Endodermal cell (in vitro differentiated cells): ENCODE measurements around the gene SDCCAG8. TPM values are rescaled to one million over a fixed set of nuclear protein-coding genes. Genes with fewer than 3 reads are reported as not detected.

Experiments used
- DNase-seq: peaks from one replicate; pipeline ENCODE4 v3.0.0-alpha.2; 2017
- H3K27ac ChIP-seq: 2 replicates; pipeline ENCODE4 v1.5.1; 2013; ENCODE audit warnings: mild to moderate bottlenecking, low read depth, low read length, moderate library complexity
- H3K27me3 ChIP-seq: 2 replicates; pipeline ENCODE4 v1.6.1; 2013; ENCODE audit warnings: mild to moderate bottlenecking, low read length, moderate library complexity; ENCODE audit not compliant: insufficient read depth, control insufficient read depth, poor library complexity, severe bottlenecking
- H3K36me3 ChIP-seq: 2 replicates; pipeline ENCODE4 v1.7.0; 2013; ENCODE audit warnings: mild to moderate bottlenecking, low read length, moderate library complexity; ENCODE audit not compliant: control insufficient read depth, insufficient read depth
- H3K4me1 ChIP-seq: one replicate; pipeline ENCODE4 v1.7.0; 2013; ENCODE audit warnings: low read length; ENCODE audit not compliant: control insufficient read depth, insufficient read depth
- H3K4me3 ChIP-seq: 2 replicates; pipeline ENCODE4 v1.5.1; 2013; ENCODE audit warnings: mild to moderate bottlenecking, low read length, moderate library complexity
- H3K9ac ChIP-seq: 2 replicates; pipeline ENCODE4 v1.6.1; 2013; ENCODE audit warnings: mild to moderate bottlenecking, low read length, moderate library complexity; ENCODE audit not compliant: poor library complexity, severe bottlenecking; ENCODE audit errors: extremely low read depth
- H3K9me3 ChIP-seq: 2 replicates; pipeline ENCODE4 v1.6.1; 2013; ENCODE audit warnings: mild to moderate bottlenecking, low read length, moderate library complexity; ENCODE audit not compliant: control insufficient read depth
- H3K27ac Mint-ChIP-seq: 2 replicates; pipeline ENCODE4 v1.8.0; 2020; ENCODE audit warnings: mixed read lengths
- H3K27me3 Mint-ChIP-seq: 2 replicates; pipeline ENCODE4 v1.8.0; 2021; ENCODE audit warnings: mild to moderate bottlenecking, mixed read lengths; ENCODE audit not compliant: insufficient read depth
- H3K36me3 Mint-ChIP-seq: 2 replicates; pipeline ENCODE4 v1.8.0; 2020; ENCODE audit warnings: low read depth, mixed read lengths
- H3K4me1 Mint-ChIP-seq: 2 replicates; pipeline ENCODE4 v1.8.0; 2020; ENCODE audit warnings: mixed read lengths
- H3K4me3 Mint-ChIP-seq: 2 replicates; pipeline ENCODE4 v1.8.0; 2020; ENCODE audit warnings: mild to moderate bottlenecking, moderate library complexity, mixed read lengths
- H3K9me3 Mint-ChIP-seq: 2 replicates; pipeline ENCODE4 v1.8.0; 2020; ENCODE audit warnings: mild to moderate bottlenecking, mixed read lengths
- CTCF ChIP-seq: fragments of 200-600 bp; sonication (generic); conservative IDR thresholded peaks from 2 replicates; pipeline ENCODE4 v1.5.0; 2021; ENCODE audit warnings: antibody characterized with exemption, mild to moderate bottlenecking
- WGBS, 2 experiments: methylation state at CpG; one replicate each; pipeline versions ENCODE4 v1.1.5 to v1.1.7; 2013; ENCODE audit warnings: missing lambda C conversion rate in 2 of 2, mixed read lengths in 1 of 2; ENCODE audit not compliant: insufficient coverage in 1 of 2, insufficient read length in 1 of 2; 5-methylcytosine and 5-hydroxymethylcytosine counted together
- total RNA-seq, 2 donors: library from RNA; stranded (reverse); fragmentation: NEBNext Ultra II Directional in 1 of 2; extraction: Animal tissue kit (Norgen Biotek cat#: 25700) in 1 of 2; gene quantifications; 2 replicates in 1 of 2; 3 replicates in 1 of 2; pipeline ENCODE4 v1.2.1, GENCODE V29; 2021

SDCCAG8 gene
- total RNA-seq, 2 donors from 2014 or later: 19.8 to 27.5 TPM

- WGBS, 2 experiments: 91 to 92% methylated on average over 4 of the region's 4 CpGs
- no peak overlapping the region for H3K27ac ChIP-seq
- no peak for TF ChIP-seq CTCF
Measured at GRCh38 chr1:243374412-243374811, 118.6 kb downstream of the SDCCAG8 start.

GRCh38 chr1:243375596-243375995 lies 119.8 kb downstream of the SDCCAG8 start:
- no peaks in the 10 kb centered on the region for H3K27me3 Mint-ChIP-seq
- Histone ChIP-seq H3K4me3 (no peak overlapping the region), H3K9me3 (peaks cover 5% of the 10 kb centered on the region), H3K27ac (no peak overlapping the region), H3K4me1 (no peaks in the 10 kb centered on the region), H3K27me3 (no peaks in the 10 kb centered on the region), H3K9ac (no peak overlapping the region), H3K36me3 (no peaks in the 10 kb centered on the region)
- no peak overlapping the region for H3K4me3 Mint-ChIP-seq
- peaks cover 4% of the 10 kb centered on the region for H3K9me3 Mint-ChIP-seq
- no peak for DNase-seq
- TF ChIP-seq CTCF: no peak
- H3K27ac Mint-ChIP-seq: no peak overlapping the region
- no peaks in the 10 kb centered on the region for H3K36me3 Mint-ChIP-seq
- H3K4me1 Mint-ChIP-seq: no peaks in the 10 kb centered on the region
- 87% methylated on average over 1 of the region's 1 CpG; no CpG with 5 or more reads in 1 of the 2 experiments for WGBS, 2 experiments

More at GRCh38 chr1:243374412-243374811, 118.6 kb downstream of the SDCCAG8 start:
- Histone ChIP-seq H3K4me1 (no peaks in the 10 kb centered on the region), H3K9ac (no peak overlapping the region), H3K36me3 (no peaks in the 10 kb centered on the region), H3K27me3 (no peaks in the 10 kb centered on the region), H3K4me3 (no peak overlapping the region), H3K9me3 (peaks cover 5% of the 10 kb centered on the region)
- H3K4me3 Mint-ChIP-seq: no peak overlapping the region
- H3K36me3 Mint-ChIP-seq: no peaks in the 10 kb centered on the region
- no peaks in the 10 kb centered on the region for H3K27me3 Mint-ChIP-seq
- peaks cover 4% of the 10 kb centered on the region for H3K9me3 Mint-ChIP-seq
- no peaks in the 10 kb centered on the region for H3K4me1 Mint-ChIP-seq
- DNase-seq: no peak
- no peak overlapping the region for H3K27ac Mint-ChIP-seq

- peak; percentile 74 for DNase-seq
- Mint-ChIP-seq H3K4me3 (no peak overlapping the region), H3K27me3 (no peaks in the 10 kb centered on the region), H3K36me3 (no peaks in the 10 kb centered on the region), H3K9me3 (peaks cover 4% of the 10 kb centered on the region), H3K27ac (no peak overlapping the region), H3K4me1 (no peaks in the 10 kb centered on the region)
- no peak for TF ChIP-seq CTCF
- H3K36me3 ChIP-seq: no peaks in the 10 kb centered on the region
- H3K27me3 ChIP-seq: no peaks in the 10 kb centered on the region
- H3K9ac ChIP-seq: no peak overlapping the region
- 63% methylated on average over 3 of the region's 3 CpGs; no CpG with 5 or more reads in 1 of the 2 experiments for WGBS, 2 experiments
- no peak overlapping the region for H3K4me3 ChIP-seq
- H3K9me3 ChIP-seq: peaks cover 5% of the 10 kb centered on the region
- H3K4me1 ChIP-seq: no peaks in the 10 kb centered on the region
- H3K27ac ChIP-seq: no peak overlapping the region
Measured at GRCh38 chr1:243378669-243379068, 122.8 kb downstream of the SDCCAG8 start.
